Activated CD8-positive, alpha-beta memory T cell treated with anti-CD3 and anti-CD28 coated beads, Interleukin-2, amount 50 U/mL, for 24 hours (primary cell): ENCODE results near the gene CHST5.
A peak's percentile ranks its signal among the peaks of the same experiment; 100 is the strongest.

Experiments used
- DNase-seq: peaks from one replicate; pipeline ENCODE4 v3.0.0-alpha.2; 2020; ENCODE audit errors: extremely low read depth

Gene CHST5

GRCh38 chr16:75535901-75536300 lies at the start of gene CHST5:
Gene CHST5, minus strand, starts transcription at chr16:75536108. Its CDS starts 5,724 bp downstream, at chr16:75530384.
- no peak for DNase-seq

- no peak for DNase-seq
Observed at GRCh38 chr16:75584108-75584507, 48.2 kb upstream of the CHST5 start.

GRCh38 chr16:75579281-75579834 lies 43.5 kb upstream of the CHST5 start:
- no peak for DNase-seq

- no peak for DNase-seq
Observed at GRCh38 chr16:75578725-75579124, 42.8 kb upstream of the CHST5 start.

GRCh38 chr16:75578212-75578611 lies 42.3 kb upstream of the CHST5 start:
- DNase-seq, result no peak

- DNase-seq, result no peak
Observed at GRCh38 chr16:75576384-75576811, 40.5 kb upstream of the CHST5 start.

- no peak for DNase-seq
Observed at GRCh38 chr16:75575958-75576357, 40.0 kb upstream of the CHST5 start.

- DNase-seq, result no peak
Observed at GRCh38 chr16:75573955-75574354, 38.0 kb upstream of the CHST5 start.

GRCh38 chr16:75572864-75573542 lies 37.1 kb upstream of the CHST5 start:
- DNase-seq, result no peak

GRCh38 chr16:75570396-75571065 lies 34.6 kb upstream of the CHST5 start:
- DNase-seq, result no peak

GRCh38 chr16:75567911-75568310 lies 32.0 kb upstream of the CHST5 start:
- DNase-seq, result no peak

GRCh38 chr16:75566758-75567255 lies 30.9 kb upstream of the CHST5 start:
- no peak for DNase-seq

- DNase-seq, result peak; percentile 68
Observed at GRCh38 chr16:75566040-75566757, 30.3 kb upstream of the CHST5 start, which contains the start of gene GABARAPL2. Gene GABARAPL2, plus strand, starts transcription at chr16:75566379. Its CDS starts 108 bp downstream, at chr16:75566487.

- DNase-seq, result no peak
Observed at GRCh38 chr16:75565640-75566039, 29.7 kb upstream of the CHST5 start.

GRCh38 chr16:75559564-75560372 lies 23.9 kb upstream of the CHST5 start:
- DNase-seq, result no peak

- no peak for DNase-seq
Observed at GRCh38 chr16:75558846-75559401, 23.0 kb upstream of the CHST5 start.

GRCh38 chr16:75556431-75556950 lies 20.6 kb upstream of the CHST5 start:
- no peak for DNase-seq

- peak; percentile 93 for DNase-seq
Observed at GRCh38 chr16:75555707-75556430, 20.0 kb upstream of the CHST5 start, which contains the start of gene TMEM231. Gene TMEM231, minus strand, starts transcription at chr16:75556252. Its CDS starts 43 bp downstream, at chr16:75556209.

- DNase-seq, result no peak
Observed at GRCh38 chr16:75555213-75555706, 19.4 kb upstream of the CHST5 start.

GRCh38 chr16:75552951-75553350 lies 17.0 kb upstream of the CHST5 start:
- DNase-seq, result no peak
